ENCODE measurements around the gene UQCR10. TPM values are rescaled to one million over a fixed set of nuclear protein-coding genes. Genes with fewer than 3 reads are reported as not detected.

UQCR10 gene
- 100 to 1,000 TPM; 159 to 223 (median 194) TPM for total RNA-seq

DNA sequence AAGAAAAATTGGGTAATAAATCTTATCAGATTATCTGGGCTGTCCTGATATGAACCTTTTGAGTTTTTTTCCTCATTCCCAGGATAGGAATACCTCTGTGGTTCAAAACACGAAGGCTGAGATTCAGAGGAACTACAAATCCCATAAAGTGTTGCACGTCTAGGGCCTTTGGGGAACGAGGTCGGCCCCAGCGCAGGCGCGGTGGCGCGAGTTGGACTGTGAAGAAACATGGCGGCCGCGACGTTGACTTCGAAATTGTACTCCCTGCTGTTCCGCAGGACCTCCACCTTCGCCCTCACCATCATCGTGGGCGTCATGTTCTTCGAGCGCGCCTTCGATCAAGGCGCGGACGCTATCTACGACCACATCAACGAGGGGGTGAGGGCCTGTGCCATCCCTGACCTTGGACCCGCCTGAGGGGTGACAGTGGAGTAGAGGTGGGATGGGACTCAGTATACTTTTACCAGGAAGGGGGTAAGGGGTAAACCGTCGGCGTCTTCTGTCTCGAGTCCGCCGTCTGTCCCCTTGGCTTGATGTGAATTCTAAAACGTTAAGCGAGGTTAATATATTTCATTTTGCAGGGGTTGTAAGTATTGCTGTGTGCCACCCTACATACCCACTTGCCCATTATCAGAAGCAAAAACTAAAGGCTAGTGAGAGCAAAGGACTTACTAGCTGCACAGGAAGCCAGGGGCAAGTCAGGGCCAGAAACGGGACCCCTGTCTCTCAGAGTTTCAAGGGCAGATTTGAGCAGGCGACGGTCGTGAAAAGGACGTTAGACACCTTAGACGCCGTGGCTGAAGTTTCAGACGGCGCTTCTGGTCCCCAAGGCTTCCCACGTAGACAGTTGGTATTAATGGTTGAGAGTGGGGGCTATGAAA, at the start of gene UQCR10:
UQCR10 (plus strand) TSS at position 199 of the 881 bp plus-strand sequence; CDS start at position 229, 30 bp downstream.
- Histone ChIP-seq H3K4me1 (replicated peaks in 1 of 2) (peaks cover 10% of the 10 kb centered on the region in 2 donors), H3K27ac (peak within 1 kb of the TSS; percentile 97), H3K4me3 (peak within 1 kb of the TSS; percentile 76 to 88 (median 86))
- peak; percentile 75 to 88 (median 84) for ATAC-seq (replicated peaks in 6 of 8)
- 0 to 2% (median 0%) methylated on average over 1 to 35 of the region's 46 CpGs; no CpG with 5 or more reads in 1 of the 10 experiments for WGBS, 10 experiments
- in situ Hi-C loops (cut with MboI; ENCODE audit: low pct_unique_long_range_greater_than_20kb in 2 of 9, low sequenced_read_pairs in 9 of 9, unreplicated experiment in 9 of 9), result no loop called here

DNA sequence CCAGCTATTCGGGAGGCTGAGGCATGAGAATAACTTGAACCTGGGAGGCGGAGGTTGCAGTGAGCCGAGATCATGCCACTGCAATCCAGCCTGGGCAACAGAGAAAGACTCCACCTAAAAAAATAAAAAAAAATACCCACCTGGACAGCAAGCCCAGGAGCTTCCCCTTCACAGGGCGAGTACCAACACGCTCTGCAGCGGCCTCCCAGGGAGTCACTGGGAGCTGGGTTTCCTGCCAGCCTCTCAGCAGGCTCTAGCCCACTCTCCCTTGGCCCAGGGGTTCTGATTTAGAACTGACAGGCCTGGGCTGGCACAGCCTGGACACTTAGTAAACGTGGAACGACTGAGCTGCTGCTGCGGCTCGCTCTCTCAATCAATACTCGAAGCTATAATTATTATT, 49.4 kb upstream of the UQCR10 start:
- no peak for ATAC-seq (replicated peaks in 6 of 8)
- WGBS, 10 experiments, result 70 to 100% (median 87%) methylated on average over 2 to 4 of the region's 11 CpGs; no CpG with 5 or more reads in 4 of the 10 experiments
- in situ Hi-C loops (cut with MboI; ENCODE audit: low pct_unique_long_range_greater_than_20kb in 2 of 9, low sequenced_read_pairs in 9 of 9, unreplicated experiment in 9 of 9), result no loop called here
- H3K4me1 ChIP-seq (replicated peaks in 1 of 2), result peaks cover 52 to 72% of the 10 kb centered on the region in 2 donors
- no peak overlapping the region for H3K4me3 ChIP-seq
- H3K27ac ChIP-seq, result no peak overlapping the region

DNA sequence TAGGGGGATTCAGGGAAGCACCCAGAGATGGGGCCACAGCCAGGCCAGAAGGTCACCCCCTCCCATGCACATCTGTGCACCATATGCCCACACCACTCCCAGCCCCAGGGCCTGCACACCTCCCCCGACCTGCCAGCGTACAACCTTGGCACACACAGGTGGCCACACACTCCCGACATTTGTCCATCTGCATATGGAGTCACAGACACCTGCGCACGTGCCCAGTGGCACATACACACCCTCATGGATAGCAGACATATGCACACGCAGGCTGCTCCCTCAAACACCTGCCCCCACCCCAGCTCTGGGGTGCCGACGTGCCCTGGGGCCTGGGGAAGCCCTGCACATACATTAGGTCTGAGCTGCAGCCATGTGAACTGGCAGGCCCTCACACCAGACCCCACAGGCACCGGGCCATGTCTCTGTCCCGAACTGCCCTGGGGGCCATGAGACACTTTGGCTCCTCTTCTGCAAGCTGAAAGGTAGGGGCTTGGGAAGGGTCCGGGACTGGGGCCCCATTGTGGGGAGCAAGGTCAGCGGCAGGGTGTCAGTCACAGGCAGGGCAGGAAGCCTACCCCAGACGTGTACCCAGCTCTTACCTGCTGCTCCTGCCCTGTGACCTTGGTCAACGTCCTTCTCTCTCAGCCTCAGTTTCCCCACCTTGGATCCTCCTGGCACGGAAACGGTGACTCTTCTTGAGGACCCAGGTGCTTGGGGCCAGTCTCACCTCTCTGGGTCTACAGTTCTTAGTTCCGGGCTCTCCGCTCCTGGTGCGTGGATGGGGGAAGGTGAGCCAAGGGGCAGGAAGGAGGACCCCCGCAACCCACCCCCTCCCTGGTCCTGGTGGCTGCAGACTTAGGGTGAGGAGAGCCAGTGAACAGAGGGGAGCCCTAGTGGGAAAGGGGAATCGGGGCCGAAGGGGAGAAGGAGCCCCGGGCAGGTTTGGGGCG, 47.9 kb upstream of the UQCR10 start:
- in situ Hi-C loops (cut with MboI; ENCODE audit: low pct_unique_long_range_greater_than_20kb in 2 of 9, low sequenced_read_pairs in 9 of 9, unreplicated experiment in 9 of 9), result no loop called here
- Histone ChIP-seq H3K4me1 (replicated peaks in 1 of 2) (peaks cover 37 to 58% of the 10 kb centered on the region in 2 donors), H3K27ac (no peak overlapping the region), H3K4me3 (peak overlapping the region in 3 of 5 donors; percentile 32 to 40 (median 35))
- no peak for ATAC-seq (replicated peaks in 6 of 8)
- 22 to 60% (median 38%) methylated on average over 2 to 4 of the region's 24 CpGs; no CpG with 5 or more reads in 6 of the 10 experiments for WGBS, 10 experiments

DNA sequence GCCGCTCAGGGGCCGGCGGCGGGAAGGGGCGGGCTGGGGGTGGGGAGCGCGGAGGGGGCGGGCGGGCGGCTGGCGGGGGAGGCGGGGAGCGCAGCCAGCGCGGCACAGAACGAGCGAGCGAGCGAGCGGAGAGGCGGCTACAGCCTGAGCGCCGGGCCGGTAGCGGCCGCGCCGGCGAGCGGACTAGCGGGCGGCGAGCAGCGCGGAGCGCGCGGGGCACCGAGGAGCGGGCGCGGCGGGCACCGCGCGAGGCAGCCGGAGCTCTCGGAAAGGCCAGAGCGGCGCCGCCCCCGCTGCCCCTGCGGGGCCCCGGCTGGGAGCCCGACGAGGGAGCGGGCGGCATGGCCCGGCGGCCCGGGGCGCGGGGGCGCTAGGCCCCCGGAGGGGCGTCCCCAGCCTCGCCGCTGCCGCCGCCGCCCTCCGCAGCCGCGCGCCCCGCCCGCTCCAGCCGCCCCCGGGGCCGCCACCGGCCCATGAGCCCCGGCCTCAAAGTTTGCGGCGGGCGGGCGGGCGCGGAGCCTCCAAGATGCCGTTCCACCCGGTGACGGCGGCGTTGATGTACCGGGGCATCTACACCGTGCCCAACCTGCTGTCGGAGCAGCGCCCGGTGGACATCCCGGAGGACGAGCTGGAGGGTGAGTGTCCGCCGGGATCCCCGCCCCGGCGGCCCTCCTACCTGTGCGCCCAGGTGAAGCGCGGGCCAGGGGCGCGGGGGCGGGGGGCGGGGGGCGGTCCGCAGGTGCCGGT, 47.1 kb upstream of the UQCR10 start, which contains the start of gene CABP7:
CABP7 (plus strand) TSS at position 105 of the 747 bp plus-strand sequence; CDS start at position 527, 422 bp downstream.
- WGBS, 10 experiments, result no CpG with 5 or more reads among the region's 115 CpGs
- Histone ChIP-seq H3K4me1 (replicated peaks in 1 of 2) (peaks cover 30 to 51% of the 10 kb centered on the region in 2 donors), H3K4me3 (peak within 1 kb of the TSS; percentile 23 to 40 (median 32)), H3K27ac (no peak within 1 kb of the TSS)
- in situ Hi-C loops (cut with MboI; ENCODE audit: low pct_unique_long_range_greater_than_20kb in 2 of 9, low sequenced_read_pairs in 9 of 9, unreplicated experiment in 9 of 9), result no loop called here
- peak in 6 of 8 experiments; percentile 32 to 55 (median 38) for ATAC-seq (replicated peaks in 6 of 8)

DNA sequence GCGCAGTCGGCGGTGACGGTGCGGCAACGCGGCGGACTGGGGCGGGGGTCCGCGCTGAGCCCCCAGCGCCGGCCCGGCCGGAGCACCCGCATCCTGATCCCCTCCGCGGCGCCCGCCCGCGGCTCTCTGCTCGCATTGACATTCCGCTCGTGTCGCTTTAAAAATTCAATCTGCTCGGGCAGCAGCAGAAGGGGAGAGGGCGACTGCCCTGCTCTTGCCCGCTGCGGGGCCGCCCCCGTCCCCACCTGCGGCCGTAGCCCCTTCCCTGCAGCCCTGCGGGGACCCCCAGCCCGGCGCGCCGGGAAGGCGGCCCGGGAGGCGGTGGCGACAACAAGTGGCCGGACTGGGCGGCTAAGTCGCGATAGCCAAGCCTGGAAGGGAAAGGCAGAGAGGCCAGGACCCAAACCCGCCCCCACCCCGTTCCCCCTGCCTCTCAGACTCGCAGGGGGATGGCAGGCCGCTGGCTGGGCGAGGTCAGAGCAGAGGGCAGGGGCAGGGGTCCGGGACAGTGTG, 46.3 kb upstream of the UQCR10 start:
- ATAC-seq (replicated peaks in 6 of 8), result peak in 2 of 8 experiments; percentile 2 to 5
- Histone ChIP-seq H3K4me1 (replicated peaks in 1 of 2) (peaks cover 30 to 51% of the 10 kb centered on the region in 2 donors), H3K27ac (no peak overlapping the region), H3K4me3 (peak overlapping the region; percentile 23 to 40 (median 32))
- in situ Hi-C loops (cut with MboI; ENCODE audit: low pct_unique_long_range_greater_than_20kb in 2 of 9, low sequenced_read_pairs in 9 of 9, unreplicated experiment in 9 of 9), result no loop called here
- WGBS, 10 experiments, result 0% methylated on average over 2 of the region's 53 CpGs; no CpG with 5 or more reads in 9 of the 10 experiments

DNA sequence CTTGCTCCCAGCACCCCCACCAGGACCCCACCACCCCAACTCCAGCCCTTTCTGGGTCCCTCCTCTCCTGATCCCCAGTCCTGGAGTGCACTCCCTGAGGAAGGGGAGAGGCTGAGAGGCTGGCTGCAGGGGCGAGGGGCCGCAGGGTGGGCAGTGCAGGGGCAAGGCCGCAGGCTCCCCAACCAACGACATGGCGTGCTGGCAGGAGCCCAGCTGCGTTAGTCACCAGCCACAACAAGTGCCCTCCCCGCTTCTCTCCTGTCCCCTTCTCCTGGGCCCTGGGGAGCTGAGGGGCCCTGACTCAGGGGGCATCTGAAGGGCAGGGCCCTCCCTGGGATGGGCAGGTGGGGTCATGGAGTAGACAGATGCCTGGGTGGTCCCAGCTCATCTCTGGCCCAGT, 45.0 kb upstream of the UQCR10 start:
- Histone ChIP-seq H3K27ac (no peak overlapping the region), H3K4me3 (no peak overlapping the region), H3K4me1 (replicated peaks in 1 of 2) (peaks cover 36 to 43% of the 10 kb centered on the region in 2 donors)
- no CpG with 5 or more reads among the region's 7 CpGs for WGBS, 10 experiments
- ATAC-seq (replicated peaks in 6 of 8), result no peak
- in situ Hi-C loops (cut with MboI; ENCODE audit: low pct_unique_long_range_greater_than_20kb in 2 of 9, low sequenced_read_pairs in 9 of 9, unreplicated experiment in 9 of 9), result no loop called here

DNA sequence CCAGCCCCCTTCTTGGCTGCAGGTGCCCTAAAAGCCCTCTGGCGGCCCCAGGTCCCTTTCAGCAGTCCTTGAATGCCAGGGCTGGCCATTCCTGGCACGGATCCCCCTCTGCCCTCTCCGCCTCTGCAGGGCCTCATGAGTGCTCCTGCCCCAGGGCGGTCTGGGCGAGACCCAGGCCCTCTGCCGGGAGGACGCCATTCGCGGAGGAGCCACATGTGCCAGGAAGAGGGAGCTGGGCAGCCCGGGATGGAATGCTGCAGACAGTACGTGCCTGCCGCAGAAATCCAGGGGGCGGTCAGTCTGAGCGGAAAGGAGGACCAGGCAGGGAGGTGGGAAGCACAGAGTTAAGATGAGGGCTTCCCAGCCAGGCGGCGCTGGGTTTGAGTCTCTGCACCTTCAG, 44.6 kb upstream of the UQCR10 start:
- in situ Hi-C loops (cut with MboI; ENCODE audit: low pct_unique_long_range_greater_than_20kb in 2 of 9, low sequenced_read_pairs in 9 of 9, unreplicated experiment in 9 of 9), result no loop called here
- H3K4me1 ChIP-seq (replicated peaks in 1 of 2), result peaks cover 36 to 39% of the 10 kb centered on the region in 2 donors
- H3K27ac ChIP-seq, result no peak overlapping the region
- 40 to 67% (median 61%) methylated on average over 1 to 7 of the region's 16 CpGs; no CpG with 5 or more reads in 7 of the 10 experiments for WGBS, 10 experiments
- no peak overlapping the region for H3K4me3 ChIP-seq
- ATAC-seq (replicated peaks in 6 of 8), result no peak

DNA sequence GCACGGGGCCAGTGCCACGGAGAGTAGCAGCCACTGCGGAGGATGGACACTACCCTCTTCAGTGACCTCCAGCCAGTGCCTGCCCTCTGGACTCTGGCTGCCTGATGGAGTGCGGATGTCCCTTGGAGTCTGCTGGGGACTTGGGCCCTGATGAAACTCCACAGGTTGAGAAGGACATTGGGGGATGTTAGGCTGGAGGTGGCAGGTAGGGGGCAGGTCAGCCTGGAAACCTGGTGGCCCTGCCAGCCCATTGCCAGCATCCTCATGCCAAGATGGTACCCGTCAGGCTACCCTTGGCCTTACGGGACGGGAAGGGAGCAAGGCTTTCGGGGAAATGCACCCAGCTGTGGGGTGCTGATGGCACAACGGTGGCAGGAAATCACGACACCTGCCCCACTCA, 43.4 kb upstream of the UQCR10 start:
- no peak for ATAC-seq (replicated peaks in 6 of 8)
- Histone ChIP-seq H3K4me1 (replicated peaks in 1 of 2) (peaks cover 27 to 28% of the 10 kb centered on the region in 2 donors), H3K4me3 (no peak overlapping the region), H3K27ac (no peak overlapping the region)
- in situ Hi-C loops (cut with MboI; ENCODE audit: low pct_unique_long_range_greater_than_20kb in 2 of 9, low sequenced_read_pairs in 9 of 9, unreplicated experiment in 9 of 9), result no loop called here
- 40 to 93% (median 80%) methylated on average over 1 to 3 of the region's 10 CpGs; no CpG with 5 or more reads in 7 of the 10 experiments for WGBS, 10 experiments

DNA sequence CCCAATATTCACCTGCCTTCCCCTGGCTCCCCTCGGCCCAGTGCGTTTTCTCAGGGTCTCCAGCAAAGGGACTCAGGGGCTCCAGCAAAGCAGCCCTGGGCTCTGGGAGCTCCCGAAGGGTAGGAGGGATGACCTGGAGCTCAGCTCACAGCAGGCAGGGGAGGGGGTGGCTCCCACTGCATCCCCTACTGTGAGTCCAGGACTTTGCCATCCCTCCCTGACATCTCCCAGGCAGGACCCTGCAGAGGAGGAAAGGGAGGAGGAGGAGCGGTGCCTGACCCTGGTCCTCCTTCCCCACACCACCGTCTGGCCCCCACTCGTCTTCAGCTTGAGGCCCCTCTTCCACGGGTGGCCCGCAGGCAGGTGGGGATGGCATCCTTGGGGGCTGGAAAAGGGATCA, 42.3 kb upstream of the UQCR10 start:
- H3K27ac ChIP-seq, result no peak overlapping the region
- ATAC-seq (replicated peaks in 6 of 8), result no peak
- no peak overlapping the region for H3K4me3 ChIP-seq
- in situ Hi-C loops (cut with MboI; ENCODE audit: low pct_unique_long_range_greater_than_20kb in 2 of 9, low sequenced_read_pairs in 9 of 9, unreplicated experiment in 9 of 9), result no loop called here
- 0 to 100% (median 35%) methylated on average over 1 to 2 of the region's 8 CpGs; no CpG with 5 or more reads in 6 of the 10 experiments for WGBS, 10 experiments
- H3K4me1 ChIP-seq (replicated peaks in 1 of 2), result peaks cover 19 to 25% of the 10 kb centered on the region in 2 donors

DNA sequence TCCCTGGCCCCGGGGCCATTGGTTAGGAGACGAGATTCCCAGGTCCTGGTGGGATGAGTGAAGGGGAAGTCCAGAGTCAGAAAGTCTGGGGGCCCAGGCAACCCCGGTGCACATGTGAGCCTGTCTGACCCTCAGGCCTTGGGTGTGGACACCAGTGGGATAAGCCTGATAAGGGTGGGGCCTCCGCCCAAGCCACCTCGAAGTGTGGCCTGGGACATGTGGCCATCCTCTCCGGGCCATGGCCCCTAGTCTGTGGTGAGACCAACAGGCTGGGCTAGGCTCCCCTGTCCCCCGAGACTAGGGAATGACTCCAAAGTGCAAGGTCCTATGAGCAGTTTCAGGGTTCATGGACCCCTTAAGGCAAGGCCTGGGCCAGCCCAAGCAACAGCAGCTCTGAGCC, 41.1 kb upstream of the UQCR10 start:
- Histone ChIP-seq H3K4me1 (replicated peaks in 1 of 2) (peaks cover 11 to 22% of the 10 kb centered on the region in 2 donors), H3K4me3 (no peak overlapping the region), H3K27ac (no peak overlapping the region)
- ATAC-seq (replicated peaks in 6 of 8), result peak in 1 of 8 experiments; percentile 38
- in situ Hi-C loops (cut with MboI; ENCODE audit: low pct_unique_long_range_greater_than_20kb in 2 of 9, low sequenced_read_pairs in 9 of 9, unreplicated experiment in 9 of 9), result no loop called here
- 74 to 100% (median 80%) methylated on average over 1 to 2 of the region's 7 CpGs; no CpG with 5 or more reads in 7 of the 10 experiments for WGBS, 10 experiments

DNA sequence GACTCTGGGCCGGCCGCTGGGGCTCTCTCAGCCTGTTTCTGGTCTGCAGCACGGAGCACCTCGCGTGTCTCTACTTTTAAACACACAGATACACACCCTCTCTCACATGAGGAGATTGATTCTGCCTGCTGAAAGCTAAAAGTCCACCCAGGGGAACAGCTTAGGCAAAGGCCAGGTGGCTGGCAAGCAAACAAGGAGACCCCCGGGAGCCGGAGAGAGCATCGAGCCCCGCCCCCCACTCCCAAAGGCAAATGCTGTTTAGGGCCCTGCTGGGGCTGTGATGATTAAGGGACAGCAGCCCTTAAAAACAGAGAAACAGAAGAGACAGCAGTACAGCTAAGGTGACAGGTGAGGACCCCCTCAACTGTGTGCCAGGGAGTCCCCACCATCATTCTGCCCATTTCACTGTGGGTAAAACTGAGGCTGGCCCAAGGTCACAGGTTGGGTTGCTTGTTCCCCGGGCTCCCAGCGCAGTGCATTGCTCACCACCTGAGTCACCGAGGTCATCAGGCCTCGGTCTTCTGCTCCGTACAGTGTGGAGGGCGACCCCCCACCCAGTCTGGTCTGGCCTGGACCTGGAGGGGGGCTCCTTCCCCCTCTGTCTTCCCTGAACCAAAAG, 40.5 kb upstream of the UQCR10 start:
- Histone ChIP-seq H3K27ac (no peak overlapping the region), H3K4me3 (no peak overlapping the region), H3K4me1 (replicated peaks in 1 of 2) (peaks cover 6 to 19% of the 10 kb centered on the region in 2 donors)
- in situ Hi-C loops (cut with MboI; ENCODE audit: low pct_unique_long_range_greater_than_20kb in 2 of 9, low sequenced_read_pairs in 9 of 9, unreplicated experiment in 9 of 9), result no loop called here
- ATAC-seq (replicated peaks in 6 of 8), result no peak
- 50 to 100% (median 73%) methylated on average over 1 to 9 of the region's 15 CpGs; no CpG with 5 or more reads in 6 of the 10 experiments for WGBS, 10 experiments
